ENCODE measurements around the gene SLC39A10.

SLC39A10 gene

DNA sequence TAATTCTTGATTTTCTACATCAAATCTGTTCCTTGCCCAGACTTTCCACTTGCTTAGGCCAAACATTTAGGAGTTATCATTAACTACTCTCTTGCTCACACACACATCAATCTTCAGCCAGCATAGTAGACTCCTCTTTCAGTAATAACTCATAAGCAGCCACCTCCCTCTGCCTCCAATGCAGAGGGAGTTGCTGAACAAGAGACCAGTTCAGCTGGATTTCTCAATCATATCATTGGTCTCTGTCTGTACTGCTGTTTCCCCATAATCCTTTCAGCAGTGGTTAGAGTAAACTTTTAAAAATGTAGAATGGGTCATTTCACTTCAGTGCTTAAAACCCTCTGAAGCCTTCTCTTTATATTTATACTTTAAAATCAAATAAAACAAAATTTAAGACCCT, 112.9 kb downstream of the SLC39A10 start:
- TF ChIP-seq ZFX (IDR thresholded peaks at IDR 0.05; ENCODE audit: borderline replicate concordance) (no peak), CTCF (IDR thresholded peaks at IDR 0.05) (no peak)
- H3K27ac ChIP-seq, result no peak overlapping the region

DNA sequence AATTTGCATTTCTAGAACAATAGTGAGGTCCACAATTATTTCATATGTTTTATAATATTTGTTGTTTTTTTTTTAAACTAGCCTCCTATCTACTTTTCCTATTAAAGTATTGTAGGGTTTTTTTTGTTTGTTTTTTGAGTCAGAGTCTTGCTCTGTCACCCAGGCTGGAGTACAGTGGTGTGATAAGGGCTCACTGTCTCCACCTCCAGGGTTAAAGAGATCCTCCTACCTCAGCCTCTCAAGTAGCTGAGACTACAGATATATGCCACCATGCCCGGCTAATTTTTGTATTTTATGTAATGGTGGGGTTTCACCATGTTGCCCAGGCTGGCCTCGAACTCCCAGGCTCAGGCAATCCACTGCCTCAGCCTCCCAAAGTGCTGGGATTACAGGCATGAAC, 122.5 kb downstream of the SLC39A10 start:
- TF ChIP-seq CTCF (IDR thresholded peaks at IDR 0.05) (no peak), ZFX (IDR thresholded peaks at IDR 0.05; ENCODE audit: borderline replicate concordance) (no peak)
- no peak overlapping the region for H3K27ac ChIP-seq

GRCh38 chr2:195782156-195782555, 125.1 kb downstream of the SLC39A10 start:
- TF ChIP-seq ZFX (IDR thresholded peaks at IDR 0.05; ENCODE audit: borderline replicate concordance) (no peak), CTCF (IDR thresholded peaks at IDR 0.05) (no peak)
- H3K27ac ChIP-seq, result no peak overlapping the region
